GM21447 (cell line): ENCODE measurements around the gene JAKMIP2.
"Not testable (repeated sequence)": the region's sequence is repeated elsewhere in the genome, so short reads cannot be mapped to it uniquely, and the experiment has no call there.

Source experiments
- ATAC-seq: cut with Tn5 transposase; IDR thresholded peaks from one replicate; pipeline ENCODE4 v1.9.1; 2021; ENCODE audit not compliant: unreplicated experiment

The JAKMIP2 gene

DNA sequence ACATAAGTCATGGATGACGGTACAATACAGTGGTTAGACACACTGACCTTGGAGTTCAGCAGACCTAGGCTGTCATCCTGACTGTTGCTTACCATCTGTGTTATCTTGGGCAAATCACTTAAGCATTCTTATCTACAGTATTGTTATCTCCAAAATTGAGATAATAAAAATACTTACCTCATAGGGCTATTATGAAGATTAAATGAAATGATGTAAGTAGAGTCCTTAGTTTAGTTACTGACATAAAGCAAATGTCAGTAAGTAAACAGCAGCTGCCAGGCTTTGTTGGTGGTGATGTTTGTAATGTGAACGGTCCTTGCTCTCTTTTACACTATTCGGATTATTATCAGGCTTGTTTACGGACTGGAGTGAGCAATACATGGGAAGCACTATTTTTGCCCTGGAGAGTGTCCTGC is 165.3 kb downstream of the JAKMIP2 start:
- ATAC-seq, result no peak

DNA sequence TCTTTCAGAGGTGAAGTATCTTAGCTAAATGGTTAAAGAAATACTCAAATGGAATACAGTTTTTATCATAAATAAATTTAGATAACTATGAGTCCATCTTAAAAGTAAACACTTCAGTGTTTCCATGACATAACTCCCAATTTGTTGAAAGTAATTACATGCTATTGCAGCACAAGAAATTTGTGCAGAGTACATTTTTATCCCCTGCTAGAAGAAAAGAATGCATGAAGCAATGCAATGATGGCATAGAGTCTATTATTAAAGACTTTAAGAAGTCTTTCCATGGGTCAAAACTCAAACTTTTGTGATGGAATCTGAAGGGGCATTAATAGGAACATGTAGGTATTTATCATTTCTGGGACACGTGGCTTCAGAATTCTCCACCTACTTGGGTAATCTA is 166.1 kb downstream of the JAKMIP2 start:
- ATAC-seq, result no peak

DNA sequence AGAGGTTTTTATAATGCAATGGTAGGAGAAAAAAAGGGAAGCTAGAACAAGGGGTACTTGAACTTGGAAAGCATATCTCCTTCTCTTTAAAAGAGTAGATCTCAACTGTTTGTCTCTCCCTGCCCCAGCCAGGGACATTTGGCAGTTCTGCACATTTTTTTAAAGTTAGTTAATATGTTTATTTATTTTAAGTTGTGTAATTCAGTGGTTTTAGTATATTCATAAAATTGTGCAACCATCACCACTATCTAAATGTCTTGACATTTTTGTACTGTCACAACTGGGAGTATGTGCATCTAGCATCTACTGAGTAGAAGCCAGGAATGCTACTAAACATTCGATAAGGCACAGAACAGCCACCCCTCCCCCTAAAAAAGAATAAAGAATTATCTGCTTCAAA is 169.2 kb downstream of the JAKMIP2 start:
- no peak for ATAC-seq

DNA sequence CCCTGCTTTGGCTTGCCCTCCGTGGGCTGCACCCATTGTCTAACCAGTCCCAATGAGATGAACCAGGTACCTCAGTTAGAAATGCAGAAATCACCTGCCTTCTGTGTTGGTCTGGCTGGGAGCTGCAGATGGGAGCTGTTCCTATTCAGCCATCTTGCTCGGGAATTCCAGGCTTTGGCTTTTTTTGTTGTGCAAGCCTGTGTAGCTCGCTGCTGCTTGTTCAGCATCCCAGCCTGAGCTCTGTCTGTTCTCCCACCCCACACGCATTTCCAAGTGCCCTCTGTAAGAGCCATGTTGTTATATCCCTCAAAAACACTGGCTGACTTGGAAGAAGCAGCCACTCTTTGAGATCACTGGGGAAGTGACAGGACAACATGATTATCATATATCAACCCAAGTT is 171.0 kb downstream of the JAKMIP2 start:
- no peak for ATAC-seq

DNA sequence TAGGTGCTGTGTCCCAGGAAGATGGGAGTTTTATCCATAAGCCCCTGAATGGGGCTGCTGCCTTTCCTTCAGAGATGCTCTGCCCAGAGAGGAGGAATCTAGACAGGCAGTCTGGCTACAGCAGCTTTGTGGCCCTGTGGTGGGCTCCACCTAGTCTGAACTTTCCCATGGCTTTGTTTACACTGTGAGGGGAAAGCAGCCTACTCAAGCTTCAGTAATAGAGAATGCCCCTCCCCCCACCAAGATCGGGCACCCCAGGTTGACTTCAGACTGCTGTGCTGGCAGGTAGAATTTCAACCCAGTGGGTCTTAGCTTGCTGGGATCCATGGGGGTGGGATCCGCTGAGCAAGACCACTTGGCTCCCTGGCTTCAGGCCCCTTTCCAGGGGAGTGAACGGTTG is 171.7 kb downstream of the JAKMIP2 start:
- no peak for ATAC-seq

DNA sequence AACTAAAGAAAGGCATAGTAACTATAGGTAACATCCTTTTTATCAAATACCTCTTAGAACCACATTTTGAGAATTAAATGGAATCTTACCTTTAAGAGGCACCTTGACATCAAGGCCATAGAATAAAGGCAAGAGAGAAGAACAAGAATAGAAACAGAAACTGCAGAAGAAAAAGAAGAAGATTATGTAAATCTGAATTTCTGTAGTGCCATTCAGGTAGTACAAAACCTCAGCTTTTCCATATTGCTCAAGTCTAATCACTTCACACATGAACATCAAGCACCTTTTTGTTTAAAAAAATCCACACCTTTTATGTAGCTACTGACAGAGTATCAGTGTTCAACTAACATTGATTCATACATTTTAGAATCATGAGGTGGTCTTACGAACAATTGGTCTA is 180.9 kb downstream of the JAKMIP2 start:
- no peak for ATAC-seq

DNA sequence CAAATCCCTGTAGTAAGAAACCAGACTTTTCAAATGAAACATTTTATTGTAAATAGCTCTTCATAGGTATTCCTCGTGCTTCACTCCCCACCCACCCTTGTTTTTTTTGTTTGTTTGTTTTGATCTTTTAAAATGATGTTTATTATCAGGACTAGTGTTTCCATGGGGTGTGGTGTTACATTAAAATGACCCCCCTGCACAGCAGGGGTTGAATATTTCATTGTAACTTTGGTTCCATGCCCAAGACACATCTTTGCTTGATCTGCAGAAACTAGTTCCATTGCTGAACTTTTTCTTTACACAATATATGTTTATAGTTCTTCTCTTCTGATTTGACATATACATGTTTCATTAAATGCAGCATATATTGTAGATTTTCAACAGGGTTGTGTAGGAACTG is 191.4 kb downstream of the JAKMIP2 start:
- ATAC-seq, result no peak

DNA sequence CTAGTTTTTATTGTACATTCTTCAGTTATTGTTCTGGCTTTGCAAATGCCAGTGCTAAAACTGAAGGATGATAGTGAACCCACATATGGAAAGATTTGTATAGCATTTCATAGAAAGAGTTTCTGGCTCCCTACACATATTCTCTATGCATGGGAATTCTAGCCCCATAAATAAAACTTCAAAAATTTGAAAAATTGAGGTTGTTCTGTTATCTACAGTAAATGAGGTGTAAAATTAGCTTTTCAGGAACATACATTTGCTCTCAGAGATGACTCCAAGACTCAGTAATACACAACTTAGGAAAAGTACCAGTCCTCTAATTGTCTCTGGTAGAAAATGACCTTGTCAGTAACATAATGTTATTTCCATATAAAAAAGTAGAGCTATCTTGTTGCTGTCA is 192.4 kb downstream of the JAKMIP2 start:
- no peak for ATAC-seq

DNA sequence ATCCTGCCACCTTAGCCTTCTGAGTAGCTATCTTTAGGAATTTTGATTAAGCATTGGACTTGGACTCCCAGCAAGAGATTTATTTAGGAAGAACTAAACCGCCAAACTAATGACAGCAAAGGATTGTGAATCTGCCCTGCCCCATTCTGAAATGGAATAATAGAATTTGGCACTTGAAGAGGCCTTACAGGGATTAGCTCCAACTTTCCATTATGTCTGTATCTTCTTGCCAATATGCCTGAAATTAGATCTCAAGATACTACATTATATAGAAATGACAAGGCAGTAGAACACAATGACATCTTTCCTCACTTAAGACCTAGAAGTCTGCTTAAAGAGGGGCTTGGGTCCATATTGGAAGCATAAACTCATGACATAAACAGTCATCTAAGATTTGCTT is 195.7 kb downstream of the JAKMIP2 start:
- ATAC-seq, result no peak

DNA sequence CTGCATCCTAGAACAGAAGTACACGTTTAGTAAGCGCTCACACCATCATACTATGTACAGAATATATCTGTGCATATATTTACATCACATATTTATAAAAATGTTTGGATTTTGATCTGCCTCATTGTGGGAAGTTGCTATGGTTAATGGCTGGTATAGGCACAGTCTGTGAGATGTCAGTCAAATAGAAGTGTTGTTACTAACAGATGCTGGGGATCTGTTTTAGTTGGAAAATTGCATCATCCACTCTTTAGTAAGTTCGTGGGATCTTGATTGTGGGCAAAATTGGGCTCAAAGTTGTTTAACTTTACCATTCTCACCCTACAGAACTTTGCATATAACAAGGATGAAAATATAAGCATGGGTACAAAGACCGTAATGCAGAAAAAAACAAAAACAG is 196.3 kb downstream of the JAKMIP2 start:
- no peak for ATAC-seq

DNA sequence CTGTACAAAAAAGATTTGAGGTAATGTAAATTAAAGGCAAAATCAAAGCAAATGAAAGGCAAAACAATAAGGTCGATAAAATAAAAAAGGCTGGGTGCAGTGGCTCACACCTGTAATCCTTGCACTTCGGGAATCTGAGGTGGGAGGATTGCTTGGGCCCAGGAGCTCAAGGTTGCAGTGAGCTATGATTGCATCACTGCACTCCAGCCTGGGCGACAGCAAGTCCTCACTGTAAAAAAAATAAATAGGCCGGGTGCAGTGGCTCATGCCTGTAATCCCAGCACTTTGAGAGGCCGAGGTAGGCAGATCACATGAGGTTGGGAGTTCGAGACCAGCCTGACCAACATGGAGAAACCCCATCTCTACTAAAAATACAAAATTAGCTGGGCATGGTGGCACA is 200.3 kb downstream of the JAKMIP2 start:
- not testable (repeated sequence) for ATAC-seq

DNA sequence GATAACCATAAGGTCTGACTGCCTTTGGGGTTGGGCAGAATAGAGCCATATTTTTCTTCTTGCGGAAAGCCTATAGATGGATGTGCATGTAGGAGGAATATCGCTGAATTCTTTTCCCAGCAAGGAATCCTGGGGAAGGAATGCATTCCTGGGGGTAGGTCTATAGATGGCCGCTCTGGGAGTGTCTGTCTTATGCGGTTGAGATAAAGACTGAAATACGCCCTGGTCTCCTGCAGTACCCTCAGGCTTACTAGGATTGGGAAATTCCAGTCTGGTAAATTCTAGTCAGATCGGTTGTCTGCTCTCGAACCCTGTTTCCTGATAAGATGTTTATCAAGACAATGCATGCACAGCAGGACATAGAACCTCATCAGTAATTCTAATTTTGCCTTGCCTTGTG is 202.1 kb downstream of the JAKMIP2 start:
- not testable (repeated sequence) for ATAC-seq

DNA sequence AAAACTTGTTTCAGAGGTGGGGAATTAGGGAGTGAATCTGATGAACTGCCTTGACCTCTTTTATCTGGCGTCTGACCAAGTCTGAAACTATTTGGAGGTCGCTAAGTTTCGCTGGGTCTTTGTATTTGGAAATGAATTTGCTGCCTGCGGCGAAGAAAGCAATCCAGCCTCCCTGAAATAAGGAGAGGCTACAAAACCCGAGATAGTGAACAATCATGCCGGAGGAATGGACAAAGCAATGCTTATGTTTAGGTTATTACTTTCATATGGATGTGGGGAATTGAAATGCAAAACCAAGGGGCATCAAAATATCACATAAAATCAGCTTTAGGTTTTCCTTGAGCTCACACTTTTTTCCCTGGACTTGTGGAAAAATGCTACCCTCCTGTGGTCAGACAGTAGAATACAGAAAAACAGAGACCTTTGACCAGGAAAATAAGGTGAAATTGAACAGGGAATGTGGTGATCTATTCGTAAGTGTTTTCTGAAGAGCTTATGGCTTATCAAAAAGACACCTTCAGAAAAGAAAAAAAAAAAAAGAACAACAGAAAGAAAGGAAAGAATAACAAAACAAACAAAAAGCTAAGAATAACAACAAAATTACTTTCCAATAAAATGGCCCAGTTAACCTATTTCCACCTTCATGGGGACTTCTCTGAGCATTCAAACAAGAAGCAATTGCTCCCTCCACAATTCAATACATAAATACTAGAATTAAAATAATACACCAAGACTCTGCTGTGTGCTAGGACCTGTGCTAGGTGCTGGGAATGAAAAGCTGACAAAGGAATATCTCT is 204.1 kb downstream of the JAKMIP2 start:
- no peak for ATAC-seq

DNA sequence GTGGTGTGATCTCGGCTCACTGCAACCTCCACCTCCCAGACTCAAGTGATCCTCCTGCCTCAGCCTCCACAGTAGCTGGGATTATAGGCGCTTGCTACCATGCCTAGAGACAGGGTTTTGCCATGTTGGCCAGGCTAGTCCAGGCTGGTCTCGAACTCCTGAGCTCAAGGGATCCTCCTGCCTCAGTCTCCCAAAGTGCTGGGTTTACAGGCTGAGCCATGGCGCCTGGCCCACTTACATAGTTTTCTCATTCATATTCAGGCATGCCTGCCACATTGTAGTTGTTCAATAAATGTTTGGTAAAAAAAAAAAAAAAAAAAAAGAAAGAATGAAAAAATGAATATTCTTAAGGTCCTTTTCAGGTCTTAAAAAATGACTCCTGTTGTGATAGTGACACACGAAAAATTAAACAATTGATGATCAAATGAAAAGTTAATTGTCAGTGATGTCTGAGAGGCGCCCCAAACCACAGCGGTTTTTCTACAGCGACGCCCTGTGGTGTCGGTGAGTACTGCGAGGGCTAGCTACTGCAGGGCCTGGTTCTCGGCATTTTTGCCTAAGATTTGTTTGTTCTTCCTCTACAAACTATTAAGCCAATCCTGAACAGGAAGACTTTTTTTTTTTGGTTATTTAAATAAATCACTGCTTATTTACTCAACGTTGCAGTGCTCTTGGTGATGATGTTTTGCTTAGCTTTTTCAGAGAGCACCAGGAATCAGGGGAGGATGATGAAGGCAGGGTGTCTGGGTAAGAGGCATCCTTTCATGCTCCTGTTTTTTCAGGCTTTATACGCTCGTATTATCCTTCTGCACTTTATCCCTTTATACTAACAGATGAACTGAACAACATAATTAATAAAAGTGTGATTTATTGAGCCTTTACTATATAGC is 205.6 kb downstream of the JAKMIP2 start:
- no peak for ATAC-seq

DNA sequence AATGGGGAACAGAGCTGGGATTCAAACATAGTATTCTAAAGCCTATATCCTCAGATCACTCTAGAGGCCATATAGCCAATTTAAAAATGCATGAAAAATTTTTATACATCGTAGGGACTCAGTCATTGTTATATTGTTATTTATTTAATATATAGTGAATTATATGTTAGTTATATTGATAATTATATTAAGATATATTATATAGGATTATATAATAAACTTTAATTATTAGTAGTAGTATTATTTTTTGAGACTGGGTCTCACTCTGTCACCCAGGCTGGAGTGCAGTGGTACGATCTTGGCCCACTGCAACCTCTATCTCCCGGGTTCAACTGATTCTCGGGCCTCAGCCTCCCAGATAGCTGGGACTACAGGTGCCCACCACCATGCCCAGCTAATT is 206.9 kb downstream of the JAKMIP2 start:
- ATAC-seq, result no peak

DNA sequence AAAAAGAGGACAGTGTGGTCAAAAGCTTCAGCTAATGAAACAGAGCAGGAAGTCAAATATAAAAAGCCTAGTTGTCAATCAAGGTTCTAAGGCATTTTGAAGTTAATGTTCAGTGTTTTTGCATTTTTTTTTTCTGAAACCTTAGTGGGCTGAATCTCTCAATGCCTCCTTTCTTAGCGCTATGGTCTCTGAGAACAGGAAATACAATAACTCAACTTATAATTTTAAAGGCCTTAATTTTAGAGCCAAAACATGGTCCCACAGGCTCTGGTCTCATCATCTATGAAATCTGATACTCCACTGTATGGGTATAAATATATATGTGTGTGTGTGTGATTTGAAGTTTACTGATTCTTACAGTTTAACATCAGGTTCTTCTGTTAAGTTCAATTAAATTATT is 209.3 kb downstream of the JAKMIP2 start:
- no peak for ATAC-seq

DNA sequence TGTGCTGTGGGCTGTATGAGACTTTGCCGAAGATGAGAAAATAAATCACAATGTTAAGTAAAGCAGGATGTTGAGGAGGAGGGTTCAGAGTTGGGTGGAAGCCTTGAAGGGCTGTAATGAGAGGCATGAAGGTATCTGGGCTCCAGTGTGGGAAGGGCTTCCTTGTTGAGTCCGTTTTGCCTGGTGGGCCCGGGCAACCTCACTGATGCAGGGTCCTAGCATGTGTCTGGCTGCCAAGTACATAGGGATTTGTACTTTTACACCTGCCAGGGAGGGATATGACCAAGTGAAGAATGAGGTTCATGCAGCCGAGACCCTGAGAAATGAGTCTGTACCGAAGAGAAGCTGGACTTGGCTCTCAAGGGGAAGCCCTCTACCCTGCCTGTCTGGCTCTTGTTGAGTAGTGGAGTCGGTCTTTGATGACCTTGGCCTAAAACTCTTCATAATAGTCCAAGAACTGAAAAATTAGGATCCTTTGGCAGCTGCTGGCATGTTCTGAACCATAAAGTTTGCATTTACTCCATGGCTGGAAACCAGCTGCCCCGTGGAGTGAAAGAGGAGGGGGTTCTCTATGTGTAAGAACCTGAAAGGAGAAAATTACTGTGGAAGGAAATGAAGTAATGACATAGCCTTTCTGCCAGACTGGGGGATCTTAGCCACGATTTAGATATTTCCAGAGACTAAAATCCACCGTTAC is 213.7 kb downstream of the JAKMIP2 start:
- no peak for ATAC-seq

DNA sequence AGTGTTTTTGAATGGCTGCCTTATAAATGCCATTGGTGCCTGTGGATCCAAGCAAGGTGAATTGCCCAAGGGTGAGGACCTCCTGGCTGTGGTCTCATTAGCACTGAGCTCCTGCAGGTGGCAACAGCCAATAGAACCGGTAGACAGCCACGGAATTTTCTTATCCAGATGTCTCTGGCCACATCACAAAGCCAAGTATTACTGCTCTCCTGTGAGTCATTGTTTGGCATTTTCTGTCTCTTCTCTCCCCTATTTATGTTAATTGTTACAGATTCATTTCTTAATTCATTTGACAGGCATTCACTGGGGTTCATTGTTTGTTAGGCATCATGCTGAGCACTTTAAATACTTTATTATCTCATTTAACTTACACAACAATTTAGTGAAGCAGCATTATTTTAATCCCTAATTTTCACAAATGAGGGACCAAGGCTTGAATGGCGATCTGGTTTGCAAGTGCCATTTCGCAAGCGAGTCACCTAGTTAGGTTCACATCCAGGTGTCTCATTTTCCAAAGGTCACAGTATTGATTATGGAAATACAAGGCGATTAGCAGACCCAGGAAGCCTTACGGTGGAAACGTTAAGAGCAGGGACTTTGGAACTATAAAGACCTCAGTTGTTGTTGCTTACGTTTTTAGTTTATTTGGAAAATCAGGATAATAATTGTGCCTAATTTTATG is 214.5 kb downstream of the JAKMIP2 start:
- ATAC-seq, result no peak

DNA sequence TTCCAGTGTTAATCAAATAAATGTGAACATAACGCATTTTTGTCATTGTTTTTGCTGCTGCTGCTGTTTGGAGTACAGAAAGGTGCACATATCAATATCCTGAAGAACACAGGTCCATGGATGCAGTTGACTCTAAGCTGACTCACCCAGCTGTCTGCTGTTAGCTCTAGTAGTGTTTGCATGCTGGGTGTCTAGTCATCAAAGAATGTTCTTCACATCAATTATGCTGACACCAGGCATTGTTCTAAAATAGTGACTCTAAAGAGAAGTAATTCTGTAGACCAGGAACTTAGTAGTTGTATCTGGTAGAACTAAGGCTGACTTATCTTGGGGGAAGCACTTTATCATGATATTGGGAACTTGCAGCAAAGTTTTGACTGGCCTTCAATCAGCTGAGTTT is 217.0 kb downstream of the JAKMIP2 start:
- ATAC-seq, result no peak

DNA sequence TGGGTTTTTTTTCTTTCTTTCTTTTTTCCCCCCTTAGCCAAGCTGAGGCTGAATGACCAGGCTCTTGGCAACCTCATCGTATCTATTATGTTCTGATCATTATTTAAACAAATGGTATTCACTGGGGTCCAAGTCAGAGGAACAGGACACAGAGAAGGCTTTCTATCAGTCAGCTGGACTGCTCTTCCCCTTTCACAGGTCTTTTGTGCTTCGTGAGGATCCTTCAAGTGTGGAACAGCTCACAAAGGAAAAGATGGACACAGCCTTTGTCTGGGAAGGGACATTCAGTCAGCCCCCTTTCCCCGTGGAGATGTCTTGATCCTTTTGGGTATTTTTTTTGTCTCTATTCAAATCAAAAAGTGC is 218.4 kb downstream of the JAKMIP2 start:
- no peak for ATAC-seq

DNA sequence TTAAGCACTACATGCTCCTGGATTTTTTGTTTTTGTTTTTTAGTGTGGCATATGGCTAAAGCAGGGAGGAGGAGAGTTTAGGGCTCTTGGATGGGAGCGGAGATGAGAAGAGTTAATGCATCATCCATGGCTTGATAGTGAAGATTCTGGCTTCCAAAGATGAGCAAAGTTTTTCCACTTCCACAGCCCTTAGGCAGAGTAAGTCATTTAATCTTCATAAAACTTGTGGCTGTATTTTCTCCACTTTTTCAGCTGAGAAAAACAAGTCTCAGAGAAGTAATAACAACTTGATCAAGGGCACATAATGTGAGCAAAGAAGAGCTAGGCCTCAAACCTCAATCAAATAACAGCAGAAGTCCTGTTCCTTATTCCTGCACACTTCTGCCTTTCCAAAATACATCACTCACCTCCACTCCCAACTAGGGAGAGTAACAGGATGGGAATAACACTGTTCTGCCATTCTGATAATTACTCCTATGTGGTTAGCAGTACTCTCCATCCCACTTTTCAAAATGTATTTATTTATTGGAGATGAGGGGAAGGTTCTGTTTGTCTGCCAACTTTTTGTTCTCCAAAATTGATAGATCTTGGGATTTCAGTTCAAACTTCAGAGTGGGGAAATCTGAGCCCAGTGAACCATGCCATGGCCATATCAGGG is 218.9 kb downstream of the JAKMIP2 start:
- no peak for ATAC-seq
